ENCODE data around the gene PTK6. TPM values are rescaled to one million over a fixed set of nuclear protein-coding genes. Genes with fewer than 3 reads are reported as not detected.

PTK6 gene
- total and polyA plus RNA-seq, 2 of the 13 experiments (the other 11 are each of a cell fraction or from before 2014, with no cell fraction given), result 0.08 TPM; not detected in 1

DNA sequence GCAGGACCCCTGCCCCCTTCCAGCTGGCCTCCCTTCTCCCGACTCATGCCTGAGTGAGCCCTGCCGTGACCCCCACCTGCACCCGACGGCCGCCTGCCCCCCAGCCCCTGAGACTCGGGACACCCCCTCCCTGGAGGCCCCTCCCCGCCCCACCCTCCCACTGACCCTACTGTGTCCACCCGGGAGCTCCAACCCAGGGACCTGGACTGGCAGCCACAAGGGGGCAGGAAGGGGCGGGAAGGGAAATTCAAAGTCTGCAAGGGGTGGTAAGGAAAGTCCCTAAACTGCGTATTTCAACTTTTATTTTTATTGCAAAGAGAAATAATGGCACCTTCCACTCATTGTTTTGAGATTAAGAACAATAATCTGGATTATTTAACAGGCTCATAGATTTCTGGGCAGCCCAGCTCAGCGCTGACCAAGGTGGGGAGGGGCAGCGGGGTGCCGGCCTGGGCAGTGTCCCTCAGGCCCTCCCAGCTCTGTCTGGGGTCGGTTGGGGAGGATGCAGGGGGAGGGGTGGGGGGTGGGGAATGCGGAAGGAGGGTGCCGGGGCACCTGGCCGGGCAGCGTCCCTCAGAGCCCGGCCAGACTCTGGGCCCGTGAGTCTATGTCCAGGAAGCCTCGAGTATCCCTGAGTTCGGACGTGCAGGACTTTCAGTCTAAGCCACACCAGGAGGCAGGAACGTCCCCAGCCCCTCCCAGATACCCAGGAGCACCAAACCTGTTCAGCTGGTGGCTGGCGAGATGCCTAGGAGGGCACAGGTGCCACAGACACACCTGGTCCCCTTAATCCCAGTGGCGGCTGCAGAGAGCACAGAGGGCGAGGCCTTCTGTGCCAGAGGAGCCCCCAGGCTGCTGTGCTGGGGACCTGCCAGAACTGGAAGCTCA is 1.3 kb upstream of the PTK6 start (continued):
- TF ChIP-seq, protein P1, sequence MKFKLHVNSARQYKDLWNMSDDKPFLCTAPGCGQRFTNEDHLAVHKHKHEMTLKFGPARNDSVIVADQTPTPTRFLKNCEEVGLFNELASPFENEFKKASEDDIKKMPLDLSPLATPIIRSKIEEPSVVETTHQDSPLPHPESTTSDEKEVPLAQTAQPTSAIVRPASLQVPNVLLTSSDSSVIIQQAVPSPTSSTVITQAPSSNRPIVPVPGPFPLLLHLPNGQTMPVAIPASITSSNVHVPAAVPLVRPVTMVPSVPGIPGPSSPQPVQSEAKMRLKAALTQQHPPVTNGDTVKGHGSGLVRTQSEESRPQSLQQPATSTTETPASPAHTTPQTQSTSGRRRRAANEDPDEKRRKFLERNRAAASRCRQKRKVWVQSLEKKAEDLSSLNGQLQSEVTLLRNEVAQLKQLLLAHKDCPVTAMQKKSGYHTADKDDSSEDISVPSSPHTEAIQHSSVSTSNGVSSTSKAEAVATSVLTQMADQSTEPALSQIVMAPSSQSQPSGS (CRISPR knock-in tag; IDR thresholded peaks at IDR 0.05), result no peak
- TF ChIP-seq RORA (CRISPR knock-in tag; IDR thresholded peaks at IDR 0.05), result no peak
- 0 out of 2 replicates have a peak, but pooled peaks have one; percentile 9 for TF ChIP-seq CCDC6 (CRISPR knock-in tag; IDR thresholded peaks at IDR 0.05)
- TF ChIP-seq HOXD1 (CRISPR knock-in tag; IDR thresholded peaks at IDR 0.05), result 0 out of 2 replicates have a peak, but pooled peaks have one; percentile 2
- no peak for TF ChIP-seq SOX13 (IDR thresholded peaks at IDR 0.05)
- no peak for TF ChIP-seq SOX13 (CRISPR knock-in tag; conservative IDR thresholded peaks at IDR 0.05 in 1 of 2, IDR thresholded peaks at IDR 0.05 in 1 of 2)
- TF ChIP-seq, protein P2, sequence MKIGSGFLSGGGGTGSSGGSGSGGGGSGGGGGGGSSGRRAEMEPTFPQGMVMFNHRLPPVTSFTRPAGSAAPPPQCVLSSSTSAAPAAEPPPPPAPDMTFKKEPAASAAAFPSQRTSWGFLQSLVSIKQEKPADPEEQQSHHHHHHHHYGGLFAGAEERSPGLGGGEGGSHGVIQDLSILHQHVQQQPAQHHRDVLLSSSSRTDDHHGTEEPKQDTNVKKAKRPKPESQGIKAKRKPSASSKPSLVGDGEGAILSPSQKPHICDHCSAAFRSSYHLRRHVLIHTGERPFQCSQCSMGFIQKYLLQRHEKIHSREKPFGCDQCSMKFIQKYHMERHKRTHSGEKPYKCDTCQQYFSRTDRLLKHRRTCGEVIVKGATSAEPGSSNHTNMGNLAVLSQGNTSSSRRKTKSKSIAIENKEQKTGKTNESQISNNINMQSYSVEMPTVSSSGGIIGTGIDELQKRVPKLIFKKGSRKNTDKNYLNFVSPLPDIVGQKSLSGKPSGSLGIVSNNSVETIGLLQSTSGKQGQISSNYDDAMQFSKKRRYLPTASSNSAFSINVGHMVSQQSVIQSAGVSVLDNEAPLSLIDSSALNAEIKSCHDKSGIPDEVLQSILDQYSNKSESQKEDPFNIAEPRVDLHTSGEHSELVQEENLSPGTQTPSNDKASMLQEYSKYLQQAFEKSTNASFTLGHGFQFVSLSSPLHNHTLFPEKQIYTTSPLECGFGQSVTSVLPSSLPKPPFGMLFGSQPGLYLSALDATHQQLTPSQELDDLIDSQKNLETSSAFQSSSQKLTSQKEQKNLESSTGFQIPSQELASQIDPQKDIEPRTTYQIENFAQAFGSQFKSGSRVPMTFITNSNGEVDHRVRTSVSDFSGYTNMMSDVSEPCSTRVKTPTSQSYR (CRISPR knock-in tag; IDR thresholded peaks at IDR 0.05; ENCODE audit: borderline replicate concordance), result peak; percentile 33; the same call in 1 of the 2 replicates
- TF ChIP-seq, protein P3, sequence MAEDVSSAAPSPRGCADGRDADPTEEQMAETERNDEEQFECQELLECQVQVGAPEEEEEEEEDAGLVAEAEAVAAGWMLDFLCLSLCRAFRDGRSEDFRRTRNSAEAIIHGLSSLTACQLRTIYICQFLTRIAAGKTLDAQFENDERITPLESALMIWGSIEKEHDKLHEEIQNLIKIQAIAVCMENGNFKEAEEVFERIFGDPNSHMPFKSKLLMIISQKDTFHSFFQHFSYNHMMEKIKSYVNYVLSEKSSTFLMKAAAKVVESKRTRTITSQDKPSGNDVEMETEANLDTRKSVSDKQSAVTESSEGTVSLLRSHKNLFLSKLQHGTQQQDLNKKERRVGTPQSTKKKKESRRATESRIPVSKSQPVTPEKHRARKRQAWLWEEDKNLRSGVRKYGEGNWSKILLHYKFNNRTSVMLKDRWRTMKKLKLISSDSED (CRISPR knock-in tag; IDR thresholded peaks at IDR 0.05), result no peak
- TF ChIP-seq HNRNPK (IDR thresholded peaks at IDR 0.05; ENCODE audit: low read depth, low read length, poor library complexity, severe bottlenecking), result peak; percentile 12
- no peak for TF ChIP-seq ZNF205 (CRISPR knock-in tag; IDR thresholded peaks at IDR 0.05)
- TF ChIP-seq HNF4A (CRISPR knock-in tag; IDR thresholded peaks at IDR 0.05), result peak; percentile 5; the same call in 1 of the 2 replicates
- TF ChIP-seq, protein P4, sequence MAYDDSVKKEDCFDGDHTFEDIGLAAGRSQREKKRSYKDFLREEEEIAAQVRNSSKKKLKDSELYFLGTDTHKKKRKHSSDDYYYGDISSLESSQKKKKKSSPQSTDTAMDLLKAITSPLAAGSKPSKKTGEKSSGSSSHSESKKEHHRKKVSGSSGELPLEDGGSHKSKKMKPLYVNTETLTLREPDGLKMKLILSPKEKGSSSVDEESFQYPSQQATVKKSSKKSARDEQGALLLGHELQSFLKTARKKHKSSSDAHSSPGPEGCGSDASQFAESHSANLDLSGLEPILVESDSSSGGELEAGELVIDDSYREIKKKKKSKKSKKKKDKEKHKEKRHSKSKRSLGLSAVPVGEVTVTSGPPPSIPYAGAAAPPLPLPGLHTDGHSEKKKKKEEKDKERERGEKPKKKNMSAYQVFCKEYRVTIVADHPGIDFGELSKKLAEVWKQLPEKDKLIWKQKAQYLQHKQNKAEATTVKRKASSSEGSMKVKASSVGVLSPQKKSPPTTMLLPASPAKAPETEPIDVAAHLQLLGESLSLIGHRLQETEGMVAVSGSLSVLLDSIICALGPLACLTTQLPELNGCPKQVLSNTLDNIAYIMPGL (CRISPR knock-in tag; IDR thresholded peaks at IDR 0.05; ENCODE audit: borderline replicate concordance in 1 of 2, low read depth in 1 of 2), result peak in 1 of 2 experiments; percentile 58; a peak in 1 of 4 replicates
- 0 out of 2 replicates have a peak, but pooled peaks have one; percentile 4 for TF ChIP-seq NR2F2 (IDR thresholded peaks at IDR 0.05; ENCODE audit: borderline replicate concordance, low read depth)
- peak; percentile 33; the same call in 1 of the 2 replicates for TF ChIP-seq ZNF264 (CRISPR knock-in tag; IDR thresholded peaks at IDR 0.05)
- TF ChIP-seq SATB2 (CRISPR knock-in tag; IDR thresholded peaks at IDR 0.05), result 0 out of 2 replicates have a peak, but pooled peaks have one; percentile 38
- TF ChIP-seq POLR2G (IDR thresholded peaks at IDR 0.05; ENCODE audit: low read depth, low read length), result no peak
- TF ChIP-seq, protein P5, sequence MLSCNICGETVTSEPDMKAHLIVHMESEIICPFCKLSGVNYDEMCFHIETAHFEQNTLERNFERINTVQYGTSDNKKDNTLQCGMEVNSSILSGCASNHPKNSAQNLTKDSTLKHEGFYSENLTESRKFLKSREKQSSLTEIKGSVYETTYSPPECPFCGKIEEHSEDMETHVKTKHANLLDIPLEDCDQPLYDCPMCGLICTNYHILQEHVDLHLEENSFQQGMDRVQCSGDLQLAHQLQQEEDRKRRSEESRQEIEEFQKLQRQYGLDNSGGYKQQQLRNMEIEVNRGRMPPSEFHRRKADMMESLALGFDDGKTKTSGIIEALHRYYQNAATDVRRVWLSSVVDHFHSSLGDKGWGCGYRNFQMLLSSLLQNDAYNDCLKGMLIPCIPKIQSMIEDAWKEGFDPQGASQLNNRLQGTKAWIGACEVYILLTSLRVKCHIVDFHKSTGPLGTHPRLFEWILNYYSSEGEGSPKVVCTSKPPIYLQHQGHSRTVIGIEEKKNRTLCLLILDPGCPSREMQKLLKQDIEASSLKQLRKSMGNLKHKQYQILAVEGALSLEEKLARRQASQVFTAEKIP (CRISPR knock-in tag; IDR thresholded peaks at IDR 0.05; ENCODE audit: borderline replicate concordance), result no peak
- TF ChIP-seq ZNF451 (CRISPR knock-in tag; IDR thresholded peaks at IDR 0.05), result 0 out of 2 replicates have a peak, but pooled peaks have one; percentile 8
- TF ChIP-seq ZNF251 (CRISPR knock-in tag; IDR thresholded peaks at IDR 0.05), result no peak

All from HepG2 (cell line).